ENCODE data around the gene BSN. TPM values are rescaled to one million over a fixed set of nuclear protein-coding genes. Genes with fewer than 3 reads are reported as not detected.

Gene BSN
- total and polyA plus RNA-seq, 2 donors (not counting 3 experiments of a cell fraction or from before 2014, with no cell fraction given) = 0.04 to 0.27 TPM

DNA sequence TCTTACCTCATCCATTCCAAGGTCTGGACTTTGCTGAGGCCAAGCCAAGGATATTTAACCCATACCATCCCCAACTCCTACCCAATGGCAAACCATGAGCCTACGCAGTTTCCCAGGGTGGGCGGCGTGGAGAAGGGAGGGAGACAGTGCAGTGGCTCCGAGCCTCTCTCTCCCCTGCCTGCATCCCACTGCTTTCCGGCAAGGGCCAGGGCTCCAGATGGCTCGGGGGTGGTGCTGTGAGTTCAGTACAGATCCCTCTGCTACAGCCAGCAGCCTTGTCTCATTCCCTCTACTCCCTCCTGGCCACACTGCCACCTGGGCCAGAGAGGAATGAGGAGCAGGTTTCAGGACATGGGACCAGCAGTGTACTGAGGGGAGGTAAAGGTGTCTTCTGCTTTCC is 75.6 kb downstream of the BSN start:
- dilution Hi-C loops (cut with MboI; ENCODE audit: extremely low pct_ligation_motif_present, low sequenced_read_pairs) = no loop called here

More for the DNA sequence above, 75.6 kb downstream of the BSN start:
- intact Hi-C loops (cut with micrococcal nuclease) = no loop called here
- Histone ChIP-seq H3K27ac (ENCODE audit: insufficient read depth, low read depth, low read length) (no peak overlapping the region), H3K4me2 (ENCODE audit: insufficient read depth, low read length) (no peak overlapping the region), H4K20me1 (replicated peaks; ENCODE audit: control insufficient read depth, extremely low read depth, insufficient read depth, low read length) (no peaks in the 10 kb centered on the region), H3K9ac (replicated peaks; ENCODE audit: extremely low read depth, insufficient read depth, low read length) (no peak overlapping the region), H3K4me3 (replicated peaks in 1 of 3; ENCODE audit: insufficient read depth in 1 of 3, low read depth in 1 of 3, low read length in 3 of 3) (no peak overlapping the region), H2AFZ (ENCODE audit: low read depth, low read length) (no peak overlapping the region), H3K27me3 (ENCODE audit: control insufficient read depth in 2 of 2, insufficient read depth in 2 of 2, low read length in 2 of 2) (peaks cover 0 to 4% of the 10 kb centered on the region in 2 experiments), H3K9me1 (replicated peaks; ENCODE audit: control insufficient read depth, extremely low read depth, insufficient read depth, low read length) (no peaks in the 10 kb centered on the region), H3K36me3 (ENCODE audit: control insufficient read depth in 2 of 2, extremely low read depth in 1 of 2, insufficient read depth in 2 of 2, low read length in 2 of 2) (no peaks in the 10 kb centered on the region), H3K4me1 (ENCODE audit: control insufficient read depth, extremely low read depth, insufficient read depth, low read length) (no peaks in the 10 kb centered on the region), H3K9me3 (replicated peaks; ENCODE audit: control insufficient read depth, insufficient read depth, low read length) (no peaks in the 10 kb centered on the region), H3K79me2 (ENCODE audit: control insufficient read depth, insufficient read depth, low read length) (no peaks in the 10 kb centered on the region)
- no peak for FAIRE-seq
- ChIA-PET POLR2A (no interaction called here), CTCF (interaction anchor here (0.8 to 1.1 kb wide), 2 partner anchors 60 to 90 kb away, joined by 3 to 4 read pairs; no protein-coding TSS in a partner anchor)
- no peak for DNase-seq (ENCODE audit: low read depth, low spot score)
- TF ChIP-seq FOS (IDR thresholded peaks at IDR 0.05; ENCODE audit: borderline replicate concordance, insufficient read depth, low read length) (no peak), POLR2A (IDR thresholded peaks at IDR 0.05; ENCODE audit: low read depth, low read length) (no peak), POLR2AphosphoS5 (IDR thresholded peaks at IDR 0.05; ENCODE audit: insufficient read depth, low read depth, low read length) (no peak), GATA2 (IDR thresholded peaks at IDR 0.05; ENCODE audit: insufficient read depth, insufficient read length, low read depth, low read length) (no peak), CTCF (IDR thresholded peaks at IDR 0.05; ENCODE audit: extremely low read depth in 1 of 2, insufficient read depth in 1 of 2, low read depth in 1 of 2, low read length in 2 of 2) (no peak), JUN (IDR thresholded peaks at IDR 0.05; ENCODE audit: borderline replicate concordance, insufficient read depth, insufficient read length, low read depth) (no peak), MYC (IDR thresholded peaks at IDR 0.05; ENCODE audit: low read depth, low read length) (no peak), EZH2 (IDR thresholded peaks at IDR 0.05; ENCODE audit: borderline replicate concordance, low read depth, low read length, severe bottlenecking) (no peak)
- TF ChIP-seq, protein P1, sequence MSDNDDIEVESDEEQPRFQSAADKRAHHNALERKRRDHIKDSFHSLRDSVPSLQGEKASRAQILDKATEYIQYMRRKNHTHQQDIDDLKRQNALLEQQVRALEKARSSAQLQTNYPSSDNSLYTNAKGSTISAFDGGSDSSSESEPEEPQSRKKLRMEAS (IDR thresholded peaks at IDR 0.05; ENCODE audit: insufficient read depth, insufficient read length) = no peak
- no TSS peak for BruUV-seq (replicated peaks)

All from endothelial cell of umbilical vein (primary cell).